GM19395 (cell line): ENCODE data around the gene ATG9B.

Experiments used
- ATAC-seq: cut with Tn5 transposase; IDR thresholded peaks from one replicate; pipeline ENCODE4 v1.9.1; 2021; ENCODE audit warnings: mild to moderate bottlenecking, moderate library complexity; ENCODE audit not compliant: unreplicated experiment

ATG9B gene

GRCh38 chr7:150968056-150968733 is 56.1 kb downstream of the ATG9B start:
- ATAC-seq, result no peak

GRCh38 chr7:150967349-150967748 is 56.9 kb downstream of the ATG9B start:
- ATAC-seq, result no peak

- ATAC-seq, result no peak
These were observed 58.3 kb downstream of the ATG9B start for GRCh38 chr7:150966002-150966401.

- no peak for ATAC-seq
These were observed 58.9 kb downstream of the ATG9B start for GRCh38 chr7:150965273-150965830.
